GM12872 (cell line): ENCODE data around the gene SLC23A2.

ENCODE experiments used
- TF ChIP-seq, protein P1 (sequence below): IDR thresholded peaks from 3 replicates; pipeline ENCODE4 v1.5.1; 2011; ENCODE audit warnings: low read depth, mild to moderate bottlenecking, low read length, moderate library complexity; ENCODE audit not compliant: insufficient read depth

The SLC23A2 gene

DNA sequence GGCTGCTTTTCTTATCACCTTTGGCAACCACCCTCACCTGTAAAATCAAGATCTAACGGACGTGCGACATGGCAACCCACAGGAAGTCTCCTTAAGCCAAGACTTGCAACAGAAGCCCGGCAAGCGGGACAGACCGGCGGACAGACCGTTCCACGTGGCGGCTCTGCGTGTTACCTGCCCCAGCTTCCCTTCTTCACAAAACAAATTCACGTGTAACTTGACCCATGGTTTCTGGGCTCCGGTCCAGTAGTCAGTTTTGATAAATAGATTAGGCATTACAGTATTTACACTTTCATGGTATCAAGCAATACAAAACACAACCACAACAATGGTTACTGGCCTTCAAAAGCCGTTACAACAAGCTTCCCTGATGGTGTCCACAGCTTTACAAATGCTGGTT lies 145.8 kb downstream of the SLC23A2 start:
- TF ChIP-seq, protein P1, sequence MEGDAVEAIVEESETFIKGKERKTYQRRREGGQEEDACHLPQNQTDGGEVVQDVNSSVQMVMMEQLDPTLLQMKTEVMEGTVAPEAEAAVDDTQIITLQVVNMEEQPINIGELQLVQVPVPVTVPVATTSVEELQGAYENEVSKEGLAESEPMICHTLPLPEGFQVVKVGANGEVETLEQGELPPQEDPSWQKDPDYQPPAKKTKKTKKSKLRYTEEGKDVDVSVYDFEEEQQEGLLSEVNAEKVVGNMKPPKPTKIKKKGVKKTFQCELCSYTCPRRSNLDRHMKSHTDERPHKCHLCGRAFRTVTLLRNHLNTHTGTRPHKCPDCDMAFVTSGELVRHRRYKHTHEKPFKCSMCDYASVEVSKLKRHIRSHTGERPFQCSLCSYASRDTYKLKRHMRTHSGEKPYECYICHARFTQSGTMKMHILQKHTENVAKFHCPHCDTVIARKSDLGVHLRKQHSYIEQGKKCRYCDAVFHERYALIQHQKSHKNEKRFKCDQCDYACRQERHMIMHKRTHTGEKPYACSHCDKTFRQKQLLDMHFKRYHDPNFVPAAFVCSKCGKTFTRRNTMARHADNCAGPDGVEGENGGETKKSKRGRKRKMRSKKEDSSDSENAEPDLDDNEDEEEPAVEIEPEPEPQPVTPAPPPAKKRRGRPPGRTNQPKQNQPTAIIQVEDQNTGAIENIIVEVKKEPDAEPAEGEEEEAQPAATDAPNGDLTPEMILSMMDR = no peak

DNA sequence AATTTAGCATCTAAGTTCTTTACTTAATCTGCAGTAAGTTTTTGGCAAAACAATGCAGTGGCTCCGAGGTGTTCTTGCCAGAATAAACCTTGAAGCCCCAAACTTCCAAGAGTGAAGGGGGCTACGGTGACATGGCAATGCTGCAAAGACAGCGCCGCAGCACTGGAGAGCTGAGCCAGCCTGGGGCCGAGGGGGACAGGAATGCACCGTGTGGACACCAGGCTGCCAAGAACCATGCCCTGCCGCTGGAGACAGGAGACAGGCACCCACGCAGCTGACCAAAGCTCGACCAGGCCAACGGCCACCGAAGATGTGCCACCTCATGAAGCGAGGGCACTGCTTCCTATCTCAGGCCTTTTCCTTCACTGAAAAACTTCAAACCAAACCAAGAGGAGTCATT lies 146.2 kb downstream of the SLC23A2 start:
- TF ChIP-seq, protein P1 = no peak

DNA sequence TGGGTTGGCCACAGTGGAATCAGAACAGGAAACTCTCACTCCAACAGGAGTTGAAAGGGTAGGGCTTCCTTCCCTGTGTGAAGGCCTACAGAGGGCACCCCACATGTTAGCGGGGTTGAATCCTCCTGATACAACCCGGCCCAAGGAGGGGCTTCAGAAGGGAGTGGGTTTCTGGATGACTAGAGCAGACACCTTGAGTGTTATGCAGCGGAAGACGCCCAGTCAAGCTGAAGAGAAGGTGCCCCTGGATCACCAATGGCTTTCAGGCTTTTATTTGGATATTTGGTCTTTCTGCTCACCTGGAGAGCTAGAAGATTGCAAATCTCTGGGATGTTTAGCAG lies 146.8 kb downstream of the SLC23A2 start:
- TF ChIP-seq, protein P1 = no peak

DNA sequence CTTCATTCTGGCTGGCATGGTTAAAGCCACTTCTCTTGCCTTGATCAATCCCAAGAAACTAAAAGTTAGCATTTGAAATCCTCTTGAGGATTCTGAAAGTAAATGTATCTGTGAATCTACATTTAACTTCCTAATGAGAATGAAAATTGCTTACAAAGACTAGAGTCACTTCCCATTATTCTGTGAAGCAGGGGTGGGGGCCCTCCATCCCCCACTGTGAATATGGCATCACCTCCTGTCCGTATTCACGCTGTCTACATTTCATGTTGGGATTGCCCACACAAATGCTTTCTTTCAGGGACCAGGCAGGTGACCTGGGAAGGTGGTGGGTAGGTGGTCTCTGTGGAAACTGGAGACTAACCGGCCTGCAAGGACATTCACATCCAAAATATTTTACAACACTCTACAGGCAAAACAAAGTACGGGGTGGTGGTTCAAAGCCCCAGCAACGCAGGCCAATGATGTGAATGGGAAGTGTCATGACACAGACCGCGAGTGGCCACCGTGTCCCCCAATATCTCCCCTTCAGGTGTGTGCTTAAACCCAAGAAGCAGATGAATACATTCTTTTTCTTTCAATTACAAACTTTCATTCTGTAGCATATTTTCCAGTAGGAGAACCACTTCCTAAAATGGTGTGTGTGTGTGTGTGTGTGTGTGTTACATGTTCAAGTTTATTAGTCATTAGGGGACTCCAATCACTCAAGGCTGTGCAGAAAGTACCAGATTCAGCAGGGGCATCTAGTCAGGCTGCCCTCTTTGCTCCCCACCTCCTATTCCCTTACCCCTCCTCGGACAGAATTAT lies 147.4 kb downstream of the SLC23A2 start:
- TF ChIP-seq, protein P1 = no peak

DNA sequence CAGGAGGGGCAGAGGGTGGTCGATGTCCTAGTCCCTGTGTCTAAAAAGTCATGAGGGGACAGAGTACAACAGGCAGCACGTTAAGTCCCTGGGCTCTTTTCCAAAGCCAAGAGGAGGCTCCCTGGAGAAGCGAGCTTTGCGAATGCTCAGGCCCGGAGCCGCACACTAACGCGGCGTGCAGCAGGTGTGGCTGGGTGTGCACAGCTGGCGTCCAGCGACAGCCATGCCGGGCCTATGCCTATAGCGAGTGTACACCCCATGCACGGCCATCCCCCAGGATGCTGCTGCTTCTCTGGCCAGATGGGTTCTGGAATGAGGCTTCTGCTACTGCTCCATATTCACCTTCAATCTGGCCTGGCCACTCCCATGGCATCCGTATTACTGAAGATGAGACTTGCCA lies 148.3 kb downstream of the SLC23A2 start:
- TF ChIP-seq, protein P1 = no peak

DNA sequence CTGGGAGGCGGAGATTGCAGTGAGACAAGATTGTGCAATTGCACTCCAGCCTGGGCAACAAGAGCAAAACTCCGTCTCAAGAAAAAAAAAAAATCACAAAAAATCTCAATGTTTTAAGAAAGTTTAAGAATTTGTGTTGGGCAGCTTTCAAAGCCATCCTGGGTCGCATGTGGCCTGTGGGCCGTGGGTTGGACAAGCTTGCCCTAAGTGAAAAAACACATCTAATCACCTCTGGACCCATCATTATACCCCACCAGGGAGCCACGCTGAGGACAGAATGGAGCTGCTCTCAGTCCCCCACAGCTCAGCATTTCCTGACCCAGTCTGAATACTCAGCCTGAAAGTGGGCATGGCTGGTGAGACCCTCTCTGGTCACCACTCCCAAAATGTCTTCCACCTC lies 150.3 kb downstream of the SLC23A2 start:
- TF ChIP-seq, protein P1 = no peak

DNA sequence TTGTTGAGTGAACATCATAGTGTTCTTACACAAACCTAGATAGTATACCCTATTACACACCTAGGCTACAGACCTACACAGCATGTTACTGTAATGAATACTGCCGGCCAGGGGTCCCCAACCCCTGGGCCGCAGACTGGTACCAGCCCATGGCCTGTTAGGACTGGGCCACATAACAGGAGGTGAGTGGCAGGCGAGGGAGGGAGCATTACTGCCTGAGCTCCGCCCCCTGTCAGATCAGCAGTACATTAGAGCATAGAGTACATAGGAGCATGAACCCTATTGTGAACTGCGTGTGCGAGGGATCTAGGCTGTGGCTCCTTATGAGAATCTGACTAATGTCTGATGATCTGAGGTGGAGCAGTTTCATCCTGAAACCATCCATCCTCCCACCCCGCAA lies 153.3 kb downstream of the SLC23A2 start:
- TF ChIP-seq, protein P1 = no peak
